ENCODE measurements around the gene TFEB.

Gene TFEB

DNA sequence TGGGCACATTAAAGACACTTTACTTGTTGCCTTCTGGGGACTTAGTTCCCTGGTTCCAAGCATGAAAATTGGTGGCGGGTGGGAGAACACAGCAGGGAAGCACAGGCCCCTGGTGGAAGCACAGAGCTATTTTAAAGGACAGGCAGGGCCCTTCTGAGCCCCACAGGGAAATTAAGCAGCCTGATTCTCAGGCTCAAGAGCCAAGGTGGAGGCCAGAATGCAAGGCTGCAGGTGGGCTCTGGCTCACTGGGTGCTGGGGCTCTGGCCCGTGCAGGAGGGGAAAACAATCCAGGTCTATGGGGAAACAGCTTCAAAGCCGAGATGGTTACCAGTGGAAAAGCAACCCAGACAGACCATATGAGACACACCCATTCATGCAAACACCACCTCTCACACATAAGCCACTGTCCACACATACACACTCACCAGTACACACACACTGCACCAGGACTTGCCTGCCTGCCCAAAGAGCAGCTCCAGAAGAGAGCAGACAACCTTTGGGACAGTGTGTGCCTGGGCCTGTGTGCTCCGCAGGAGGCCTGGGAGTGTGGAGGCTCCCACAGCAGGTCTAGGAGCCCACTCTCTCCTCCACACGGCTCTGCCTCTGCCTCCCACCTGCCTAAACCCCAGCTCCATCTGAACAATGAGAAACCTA is 30.6 kb downstream of the TFEB start:
- no peak for DNase-seq

DNA sequence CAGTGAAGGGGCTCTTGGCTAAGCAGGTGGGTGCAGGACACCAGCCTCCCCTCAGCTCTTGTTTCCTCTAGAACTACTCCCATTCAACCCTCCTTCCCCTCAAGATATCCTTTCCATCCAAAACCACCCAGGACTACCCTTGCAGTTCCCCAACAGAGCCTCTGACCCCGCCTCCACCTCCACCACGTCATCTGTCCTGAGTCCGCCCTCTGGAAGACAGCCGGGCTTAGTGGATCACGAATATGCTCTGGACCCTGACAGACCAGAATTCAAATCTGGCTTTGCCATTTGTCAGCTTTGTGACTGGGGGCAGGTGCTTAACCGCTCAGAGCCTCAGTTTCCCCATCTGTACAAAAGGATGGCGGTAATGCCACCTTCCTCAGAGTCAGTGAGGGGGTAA is 31.4 kb downstream of the TFEB start:
- DNase-seq = no peak

DNA sequence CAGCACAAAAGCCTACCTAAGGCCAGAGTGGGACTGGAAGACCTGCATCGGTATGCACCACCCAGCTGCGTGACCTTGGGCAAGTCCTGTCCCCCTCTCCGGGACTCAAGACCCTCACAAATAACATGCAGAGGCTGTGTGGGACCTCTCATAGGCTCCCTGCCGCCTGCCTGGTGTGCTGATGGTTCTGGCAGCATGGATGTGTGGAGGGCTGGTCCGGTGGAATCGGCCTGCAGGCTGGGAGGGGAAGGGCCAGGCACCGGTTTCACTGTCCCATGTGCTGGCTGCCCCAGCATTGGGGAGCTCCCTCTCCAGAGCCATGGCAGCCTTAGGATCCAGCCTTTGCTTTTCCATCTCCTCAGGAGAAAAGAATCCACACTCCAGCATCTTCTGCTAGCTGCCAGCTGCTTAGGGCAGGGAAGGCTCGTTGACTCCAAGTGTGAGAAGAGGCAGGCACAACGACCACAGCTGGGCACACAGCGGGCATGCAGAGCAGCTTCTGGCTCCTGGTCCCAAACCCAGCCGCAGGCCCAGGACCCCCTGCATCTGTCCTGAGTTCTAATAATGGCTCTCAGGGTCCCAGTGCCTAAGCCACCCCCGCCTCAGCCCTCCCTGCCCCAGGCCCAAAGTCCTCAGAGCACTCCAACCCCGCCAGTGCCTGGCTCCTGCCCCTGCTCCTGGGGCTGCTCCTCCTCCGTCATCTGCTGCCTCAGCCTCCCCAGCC is 32.5 kb downstream of the TFEB start:
- DNase-seq = no peak

DNA sequence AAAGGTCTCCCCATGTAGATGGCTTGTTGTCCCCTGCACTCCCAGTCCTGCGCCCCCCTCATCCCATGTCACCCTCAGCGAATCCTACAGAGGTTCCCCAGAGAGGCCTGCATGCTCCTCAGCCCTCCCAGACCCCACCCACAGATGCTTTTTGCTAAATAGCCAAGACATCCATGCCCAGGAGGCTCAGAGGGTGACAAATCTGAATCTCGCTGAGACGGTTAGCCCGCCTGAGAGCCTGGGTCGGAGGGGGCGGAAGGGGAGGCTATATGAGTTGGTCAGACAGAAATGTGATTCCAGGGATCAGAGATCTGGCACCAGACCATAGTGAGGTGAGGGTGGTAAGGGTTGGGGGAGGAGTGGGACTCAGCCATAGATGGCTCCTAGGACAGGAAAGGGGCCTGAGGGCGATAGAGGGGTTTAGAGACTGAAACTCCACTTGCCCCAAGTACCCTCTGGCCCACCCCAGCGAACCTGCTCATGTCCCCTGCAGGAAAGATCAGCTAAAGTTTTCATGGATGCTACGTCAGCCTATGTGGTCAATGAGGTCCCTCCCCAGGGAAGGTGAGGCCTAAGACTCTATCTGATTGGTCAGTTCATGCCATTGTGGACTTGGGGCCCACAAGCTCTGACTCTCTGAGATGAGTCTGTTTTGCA is 33.2 kb downstream of the TFEB start:
- no peak for DNase-seq

DNA sequence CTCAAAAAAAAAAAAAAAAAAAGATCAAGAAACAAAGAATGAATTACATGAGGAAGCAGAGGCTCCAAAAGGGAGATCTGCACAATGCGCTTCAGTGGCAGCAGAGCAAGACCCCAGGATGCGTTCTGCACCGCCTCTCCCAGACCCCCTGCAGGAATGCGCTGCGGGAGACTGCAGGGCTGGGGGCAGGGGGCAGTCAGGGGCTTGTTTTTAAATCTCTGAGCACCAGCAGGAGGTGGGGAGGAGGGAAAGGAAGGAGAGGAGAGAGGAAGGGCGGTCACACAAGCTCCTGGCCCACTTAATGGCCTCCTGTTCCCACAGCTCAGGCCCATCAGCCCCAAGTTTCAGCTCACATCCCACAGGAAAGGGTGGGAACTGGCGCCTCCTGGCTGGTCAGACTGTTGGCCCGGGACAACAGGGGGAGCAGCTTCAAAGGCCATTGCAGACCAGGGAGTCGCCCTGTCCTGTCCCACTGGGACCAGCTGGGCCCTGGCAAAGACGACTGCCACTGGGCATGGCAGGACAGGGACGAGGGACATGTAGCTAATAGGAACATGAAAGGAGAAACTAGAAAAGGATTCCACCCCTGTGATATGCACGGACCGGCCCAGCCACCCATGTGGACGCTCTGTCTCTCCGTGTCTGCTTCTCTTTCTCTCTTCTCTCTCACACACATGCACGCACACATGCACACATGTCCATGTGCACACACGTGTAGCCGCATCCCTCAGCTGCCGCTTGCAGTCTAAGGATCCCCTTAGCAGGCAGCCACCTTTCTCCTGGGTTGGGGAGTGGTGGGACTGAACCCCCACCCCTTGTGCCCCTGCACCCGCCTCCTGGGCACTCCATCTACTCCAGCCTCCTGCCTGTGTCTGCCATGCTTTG is 34.7 kb downstream of the TFEB start:
- DNase-seq = no peak

DNA sequence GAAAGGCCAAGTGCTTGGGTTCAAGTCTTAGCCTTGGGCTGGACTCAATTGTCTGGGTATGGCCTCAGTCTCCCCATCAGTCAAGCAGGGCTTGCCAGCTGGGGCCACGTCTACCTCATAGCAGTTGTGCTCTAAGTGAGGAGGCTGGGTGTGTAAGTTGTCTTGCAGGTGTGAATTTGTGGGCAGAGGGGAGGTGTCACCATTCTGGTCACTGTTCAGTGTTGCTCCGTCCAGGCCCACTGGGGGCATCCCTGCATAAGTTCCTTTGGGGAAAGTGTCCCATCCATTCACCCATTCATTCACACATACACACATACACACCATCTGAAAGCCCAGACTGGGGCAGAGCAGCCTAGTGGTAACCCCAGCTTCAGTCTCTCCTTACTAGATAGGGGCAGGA is 36.3 kb downstream of the TFEB start:
- DNase-seq = no peak

DNA sequence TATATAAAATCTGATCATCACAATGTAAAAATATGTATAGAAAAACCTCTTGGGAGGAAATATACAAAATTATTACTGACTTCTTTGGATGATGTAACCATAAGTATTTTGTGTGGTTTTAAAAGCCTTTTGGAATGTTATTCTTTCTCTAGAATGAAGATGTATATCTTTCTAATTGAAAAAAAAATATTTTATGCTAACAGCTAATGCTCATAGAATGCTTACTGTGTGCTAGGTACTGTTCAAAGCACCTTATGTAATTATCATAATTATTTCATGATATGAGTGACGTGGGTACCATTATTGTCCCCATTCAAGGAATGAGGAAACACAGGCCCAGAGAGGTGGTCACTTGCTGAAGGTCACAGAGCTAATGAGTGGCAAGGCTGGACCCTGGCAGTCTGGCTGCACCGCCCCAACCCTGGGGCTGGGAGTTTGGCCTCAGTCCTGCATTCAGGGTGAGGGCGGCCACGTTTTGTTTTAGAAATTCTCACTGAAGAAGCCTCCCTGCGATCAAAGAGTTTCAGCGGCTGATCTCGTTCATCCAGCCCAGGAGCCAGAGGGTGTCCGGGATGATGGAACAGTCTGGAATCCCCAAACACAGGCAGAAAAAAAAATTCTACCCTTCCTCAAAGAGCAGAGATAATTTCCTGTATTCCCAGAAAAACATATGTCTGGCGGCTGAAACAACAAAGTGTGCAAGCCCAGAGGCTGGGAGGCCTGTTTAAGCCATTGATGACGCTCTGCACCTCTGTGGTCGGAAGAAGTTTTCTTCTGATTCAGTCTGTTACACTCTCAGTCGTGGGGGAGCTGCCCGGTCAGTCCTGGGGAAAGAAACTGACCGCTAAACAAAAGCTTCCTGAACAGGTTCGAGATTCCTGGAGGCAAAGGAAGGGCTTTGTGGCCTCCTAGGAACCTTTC is 37.3 kb downstream of the TFEB start:
- DNase-seq = no peak

DNA sequence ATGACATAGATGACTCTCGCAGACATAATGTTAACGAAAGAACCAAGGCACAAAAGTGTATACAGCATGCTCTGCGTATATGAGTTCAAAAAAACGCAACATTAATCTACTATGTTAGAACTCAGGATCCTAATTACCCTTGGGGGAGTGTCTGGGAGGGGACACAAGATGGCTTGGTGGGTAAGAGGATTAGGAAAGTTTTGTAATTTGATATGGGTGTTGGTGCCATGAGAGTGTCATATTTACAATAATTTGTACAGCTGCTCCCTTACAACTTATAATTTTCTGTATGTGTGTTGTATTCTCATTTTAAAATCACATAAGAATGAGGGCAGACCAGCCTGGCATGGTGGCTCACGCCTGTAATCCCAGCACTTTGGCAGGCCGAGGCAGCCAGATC is 38.6 kb downstream of the TFEB start:
- DNase-seq = no peak

DNA sequence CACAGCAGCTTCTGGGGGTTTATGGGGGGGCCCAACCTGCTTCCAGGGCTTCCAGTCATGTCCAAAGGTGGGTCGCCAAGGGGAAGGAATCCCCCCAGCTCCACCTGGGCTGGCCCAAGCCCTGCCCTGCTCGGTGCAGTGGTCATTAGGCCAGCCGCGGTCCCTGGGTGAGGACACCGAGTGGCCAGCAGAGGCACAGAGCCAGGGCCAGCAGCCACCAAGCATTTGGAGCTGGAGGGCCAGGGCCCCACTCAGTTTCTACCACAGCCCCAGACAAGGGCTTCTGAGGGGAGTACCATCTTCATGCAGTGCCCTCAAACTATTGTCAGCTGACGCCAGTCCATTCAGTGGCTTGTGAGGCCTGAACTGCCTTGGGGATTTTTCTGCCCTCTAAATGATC is 39.6 kb downstream of the TFEB start:
- DNase-seq = no peak

DNA sequence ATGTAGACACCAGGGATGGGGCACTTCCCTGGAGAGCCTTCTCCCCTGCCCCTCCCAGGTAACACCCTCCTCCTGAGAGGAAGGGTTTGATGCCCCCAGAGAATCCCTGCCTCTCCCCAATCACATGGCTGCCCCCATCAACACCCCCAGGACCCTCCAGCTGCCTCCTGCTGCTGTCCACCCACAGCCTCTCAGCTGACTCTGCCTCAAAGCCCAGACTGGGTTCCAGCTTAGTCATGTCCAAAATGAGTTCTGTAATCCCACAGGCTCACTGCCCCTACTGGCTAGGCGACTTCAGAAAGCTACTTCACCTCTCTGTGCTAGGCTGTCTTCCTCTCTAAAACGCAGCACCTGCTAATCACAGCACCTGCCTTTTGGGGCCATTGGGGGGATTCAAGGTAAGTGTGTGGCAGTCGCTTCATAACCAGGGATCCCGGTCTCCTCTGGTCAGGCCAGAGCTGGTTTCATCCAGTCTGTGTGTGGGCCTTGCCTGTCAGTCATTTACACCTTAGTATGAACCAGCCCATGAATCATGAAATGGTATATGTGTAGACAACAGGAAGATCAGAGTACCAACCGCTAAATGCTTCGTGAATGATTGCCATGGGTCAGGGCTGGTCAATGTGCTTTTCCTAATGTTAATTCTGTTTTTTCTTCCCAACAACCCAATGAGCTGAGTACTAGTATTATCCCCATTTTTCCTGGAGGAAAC is 40.4 kb downstream of the TFEB start:
- DNase-seq = no peak

DNA sequence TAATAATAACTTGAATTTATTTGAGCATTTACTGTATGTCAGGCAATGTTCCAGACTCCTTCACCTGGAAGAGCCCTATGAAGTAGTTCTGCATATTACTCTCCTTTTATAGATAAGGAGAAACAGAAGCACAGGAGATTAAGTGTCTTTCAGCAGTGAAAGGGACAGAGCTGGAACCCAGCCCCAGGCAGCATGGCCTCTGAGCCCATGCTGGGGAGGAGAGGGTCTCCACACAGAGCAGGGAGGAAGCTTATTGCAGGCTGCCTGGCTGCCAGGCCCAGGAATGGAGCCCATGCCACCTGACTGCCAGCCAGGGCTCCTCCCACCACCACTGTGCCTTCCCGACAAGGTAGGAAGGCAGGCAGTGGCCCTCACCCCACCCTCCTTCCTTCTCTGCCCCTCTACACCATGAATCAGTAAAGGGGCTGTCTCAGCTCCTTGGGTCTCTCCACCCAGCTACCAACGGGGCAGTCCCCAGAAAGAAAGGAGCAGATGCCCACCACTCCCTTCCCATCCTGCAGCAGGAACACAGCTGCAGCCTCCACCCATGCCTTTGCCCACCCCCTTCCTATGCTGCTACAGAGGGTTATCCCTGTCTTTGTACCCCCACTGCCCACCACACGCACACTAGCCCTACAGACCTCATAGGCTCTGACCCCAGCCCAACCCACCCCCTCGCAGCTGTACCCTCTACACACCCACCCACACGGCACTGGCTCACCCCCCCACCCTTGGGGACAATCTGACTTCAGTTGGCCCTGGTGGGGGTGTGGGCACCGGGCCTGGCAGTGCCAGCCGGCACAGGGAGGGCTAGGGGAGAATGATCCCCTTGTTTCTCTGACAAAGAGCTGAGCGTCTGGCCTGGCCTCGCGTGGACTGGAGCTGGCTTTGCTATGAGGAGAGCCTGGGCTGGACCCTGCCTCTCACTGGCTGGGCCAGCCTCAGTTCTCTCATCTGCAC is 41.8 kb downstream of the TFEB start:
- DNase-seq = no peak

DNA sequence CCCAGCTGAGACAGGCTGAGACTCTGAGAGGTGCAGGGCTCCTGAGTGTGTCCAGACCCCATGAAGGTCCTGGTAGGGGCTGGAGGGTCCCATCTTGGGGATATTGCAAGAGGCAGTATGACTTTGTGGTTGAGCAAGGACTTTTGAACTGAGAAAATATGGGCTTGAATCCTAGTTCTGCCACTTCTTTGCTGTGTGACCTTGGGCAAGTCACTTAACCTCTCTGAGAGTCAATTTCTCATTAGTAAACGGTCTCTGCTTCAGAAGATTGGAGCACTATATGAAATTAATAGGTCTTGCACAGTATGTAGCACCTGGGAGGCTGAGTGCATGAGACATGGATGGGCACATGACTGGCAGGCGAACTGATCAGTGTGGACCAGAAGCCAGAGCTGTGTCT is 42.7 kb downstream of the TFEB start:
- DNase-seq = no peak

DNA sequence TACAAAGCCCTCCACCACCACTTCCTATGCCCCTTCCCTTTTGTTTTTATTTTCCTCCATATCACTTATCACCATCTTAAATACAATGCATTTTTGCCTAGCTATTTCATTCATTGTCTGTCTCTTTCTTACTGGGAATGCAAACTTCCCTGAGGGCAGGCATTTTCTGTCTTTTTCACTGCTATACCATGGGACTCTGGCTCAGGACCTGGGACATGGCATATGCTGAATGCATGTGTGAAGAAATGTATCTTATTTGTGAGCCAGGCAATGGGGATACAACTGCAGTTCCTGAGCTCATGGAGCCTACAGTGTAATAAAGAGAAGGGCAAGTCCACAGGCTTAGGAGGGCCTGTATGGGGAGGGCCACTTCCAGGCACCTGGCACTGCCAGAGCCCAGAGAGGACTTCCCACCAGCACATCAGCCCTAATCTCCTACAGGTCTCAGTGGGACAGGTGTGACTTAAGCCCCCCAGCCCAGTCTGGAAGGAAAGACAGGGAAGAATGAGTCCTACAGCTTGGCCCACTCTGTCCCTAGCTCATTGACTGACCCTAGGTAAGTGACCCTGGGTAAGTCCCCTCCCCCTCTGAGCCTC is 43.2 kb downstream of the TFEB start:
- DNase-seq = no peak

DNA sequence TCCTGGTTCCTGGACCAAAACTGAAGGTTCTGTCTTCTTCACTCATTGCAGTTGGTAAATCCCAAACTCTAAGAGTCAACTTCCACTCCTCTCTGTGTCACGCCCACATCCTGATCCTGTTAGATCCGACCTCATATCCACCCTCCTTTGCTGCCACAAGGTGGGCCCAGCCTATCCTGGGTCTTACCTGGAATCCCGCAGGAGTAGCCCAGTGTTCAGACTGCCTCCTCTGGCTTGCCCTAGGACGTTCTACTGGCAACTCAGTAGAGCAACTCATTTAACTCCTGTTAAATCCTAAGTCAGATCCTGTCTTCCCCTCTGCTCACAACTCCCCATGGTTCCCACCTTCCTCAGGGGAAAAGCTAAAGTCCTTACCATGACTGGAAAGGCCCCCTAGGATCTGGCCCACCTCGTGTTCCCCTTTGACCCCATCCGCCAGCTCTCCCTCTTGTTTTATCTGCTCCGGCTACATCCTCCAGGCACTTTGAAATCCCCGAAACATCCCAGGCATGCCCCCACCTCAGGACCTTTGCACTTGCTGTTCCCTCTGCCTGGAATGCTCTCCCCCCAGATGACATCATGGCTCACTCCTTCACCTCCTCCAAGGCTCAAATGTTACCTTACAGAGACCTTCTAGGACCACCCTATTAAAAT is 43.9 kb downstream of the TFEB start:
- DNase-seq = no peak

DNA sequence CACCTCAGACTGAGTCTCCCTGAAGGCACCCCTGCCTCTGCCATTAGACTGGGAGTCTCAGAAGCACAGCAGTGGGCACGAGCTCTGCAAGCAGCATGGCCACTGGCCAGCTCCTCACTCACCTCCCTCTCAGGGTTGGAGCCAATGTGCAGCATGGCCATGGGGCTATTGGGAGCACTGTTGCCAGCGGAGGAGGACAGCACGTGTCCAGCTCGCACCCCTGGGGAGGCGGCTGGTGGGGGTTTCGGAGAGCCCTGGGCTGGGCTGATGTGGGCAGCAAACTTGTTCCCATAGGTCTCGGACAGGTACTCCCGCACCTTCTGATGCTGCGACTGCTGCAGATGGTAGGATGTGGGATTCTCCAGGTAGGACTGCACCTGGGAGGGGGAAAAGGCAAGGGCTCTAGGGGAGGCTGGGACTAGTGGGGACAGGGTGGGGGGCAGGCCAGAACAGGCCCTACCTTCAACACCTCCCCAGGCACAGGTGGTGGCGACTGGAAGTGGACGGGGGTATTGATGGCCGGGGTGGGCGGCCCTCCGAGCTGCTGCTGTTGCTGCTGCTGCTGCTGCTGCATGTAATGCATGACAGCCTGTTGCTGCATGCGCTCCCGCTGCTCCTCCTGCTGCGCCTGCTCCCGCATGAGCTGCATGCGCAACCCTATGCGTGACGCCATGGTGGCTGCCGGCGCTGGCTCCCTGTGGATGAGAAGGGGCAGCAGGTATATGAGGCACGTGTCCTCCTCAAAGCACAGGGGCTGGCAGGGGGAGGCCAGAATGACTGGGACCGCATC is 44.7 kb downstream of the TFEB start:
- no peak for DNase-seq

DNA sequence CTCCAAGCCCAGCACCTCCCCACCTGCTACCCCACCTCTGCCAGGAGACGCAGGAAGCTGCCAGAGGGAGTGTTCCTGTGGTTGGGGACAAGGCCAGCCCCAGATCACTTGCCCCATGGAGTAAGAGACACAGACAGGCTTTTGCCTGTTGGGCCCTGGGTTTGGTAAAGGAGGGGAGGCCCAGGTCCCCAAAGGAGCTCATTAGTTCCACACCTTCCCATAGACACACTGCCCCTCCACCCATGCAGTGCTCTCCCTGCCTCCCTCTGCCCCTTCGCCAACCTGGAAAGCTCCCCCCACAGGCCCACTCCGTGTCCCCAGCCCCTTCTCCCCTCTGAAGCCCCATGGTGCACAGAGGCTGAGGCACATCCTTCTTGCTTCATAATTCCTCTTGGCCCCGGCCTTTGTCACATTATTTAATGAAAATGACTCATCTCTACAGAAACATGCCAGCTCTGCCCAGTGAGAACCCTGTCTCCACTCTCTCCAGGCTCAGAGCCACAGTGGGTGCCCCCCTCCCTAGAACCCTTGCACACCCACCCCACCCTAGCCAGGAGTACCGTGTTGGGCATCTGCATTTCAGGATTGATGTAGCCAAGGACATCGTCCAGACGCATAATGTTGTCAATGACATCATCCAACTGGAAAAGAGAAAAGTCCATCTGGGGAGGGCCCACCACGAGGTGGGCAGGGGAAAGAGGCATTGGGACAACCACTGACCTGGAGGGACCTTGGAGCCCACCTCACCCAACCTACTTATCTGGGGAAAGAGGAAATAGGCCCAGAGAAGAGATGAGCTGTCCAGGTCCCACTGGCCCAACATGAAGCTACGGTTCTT is 46.0 kb downstream of the TFEB start:
- no peak for DNase-seq

DNA sequence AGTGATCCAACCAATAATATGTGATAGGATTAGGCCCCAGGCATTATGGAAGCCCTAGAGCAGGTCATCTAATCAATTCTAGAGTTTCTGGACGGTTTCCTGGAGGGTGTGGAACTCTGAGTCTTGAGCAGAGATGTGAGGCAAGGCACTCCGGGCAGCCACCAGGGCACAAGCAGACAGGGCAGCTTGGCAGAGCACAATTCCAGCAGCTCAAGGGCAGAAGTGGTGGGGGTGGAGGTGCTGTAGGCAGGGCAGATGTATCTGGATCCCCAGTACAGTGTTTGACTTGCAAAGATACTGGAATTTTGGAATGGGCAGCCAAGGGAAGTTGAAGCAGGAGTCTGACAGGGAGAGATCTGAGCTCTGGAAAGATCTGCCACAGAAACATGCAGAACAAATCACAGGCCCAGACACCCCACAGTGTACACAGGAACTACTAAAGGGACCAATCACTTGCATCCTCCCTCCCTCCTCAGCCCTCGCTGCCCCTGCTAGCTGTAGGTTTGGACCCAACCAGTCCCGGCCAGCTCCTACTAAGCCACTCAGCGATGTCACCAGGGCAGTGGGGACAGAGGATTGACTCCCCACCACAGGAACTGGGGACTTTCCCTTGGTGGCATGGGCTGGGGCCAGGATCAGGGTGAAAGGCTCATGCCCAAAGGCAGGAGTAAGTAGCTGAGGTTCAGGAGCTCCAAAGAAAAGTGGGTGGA is 47.0 kb downstream of the TFEB start:
- no peak for DNase-seq

Measured in NCI-H1092 (cell line).